Fibroblast of the aortic adventitia (primary cell): ENCODE measurements around the gene NME9. TPM values are rescaled to one million over a fixed set of nuclear protein-coding genes. Genes with fewer than 3 reads are reported as not detected.

Source experiments
- DNase-seq: peaks from one replicate; pipeline ENCODE4 v3.0.0-alpha.2; 2010; ENCODE audit warnings: low read depth
- H3K4me3 ChIP-seq: 2 replicates; pipeline ENCODE4 v1.5.1; 2011; ENCODE audit warnings: low read depth, mild to moderate bottlenecking, control low read depth, low read length, moderate library complexity
- total RNA-seq: library from RNA; depleted of rRNA; stranded (reverse); fragments of >200 nt; gene quantifications from 2 replicates; pipeline ENCODE4 v1.2.3, GENCODE V29; 2012; ENCODE audit warnings: low replicate concordance
- TF ChIP-seq, protein P1 (sequence below): IDR thresholded peaks from 2 replicates; pipeline ENCODE4 v1.5.1; 2011; ENCODE audit warnings: mild to moderate bottlenecking, low read length, control low read depth, inconsistent platforms; ENCODE audit not compliant: insufficient read depth

Gene NME9
- total RNA-seq, 1 donor = 0.18 TPM

- peak; percentile 69 for DNase-seq
- TF ChIP-seq, protein P1, sequence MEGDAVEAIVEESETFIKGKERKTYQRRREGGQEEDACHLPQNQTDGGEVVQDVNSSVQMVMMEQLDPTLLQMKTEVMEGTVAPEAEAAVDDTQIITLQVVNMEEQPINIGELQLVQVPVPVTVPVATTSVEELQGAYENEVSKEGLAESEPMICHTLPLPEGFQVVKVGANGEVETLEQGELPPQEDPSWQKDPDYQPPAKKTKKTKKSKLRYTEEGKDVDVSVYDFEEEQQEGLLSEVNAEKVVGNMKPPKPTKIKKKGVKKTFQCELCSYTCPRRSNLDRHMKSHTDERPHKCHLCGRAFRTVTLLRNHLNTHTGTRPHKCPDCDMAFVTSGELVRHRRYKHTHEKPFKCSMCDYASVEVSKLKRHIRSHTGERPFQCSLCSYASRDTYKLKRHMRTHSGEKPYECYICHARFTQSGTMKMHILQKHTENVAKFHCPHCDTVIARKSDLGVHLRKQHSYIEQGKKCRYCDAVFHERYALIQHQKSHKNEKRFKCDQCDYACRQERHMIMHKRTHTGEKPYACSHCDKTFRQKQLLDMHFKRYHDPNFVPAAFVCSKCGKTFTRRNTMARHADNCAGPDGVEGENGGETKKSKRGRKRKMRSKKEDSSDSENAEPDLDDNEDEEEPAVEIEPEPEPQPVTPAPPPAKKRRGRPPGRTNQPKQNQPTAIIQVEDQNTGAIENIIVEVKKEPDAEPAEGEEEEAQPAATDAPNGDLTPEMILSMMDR = peak; percentile 66
- H3K4me3 ChIP-seq = no peak overlapping the region
These were observed 2.9 kb upstream of the NME9 start for GRCh38 chr3:138332472-138333073.

GRCh38 chr3:138331143-138331894 lies 1.7 kb upstream of the NME9 start:
- TF ChIP-seq, protein P1 = peak; percentile 36
- peak; percentile 35 for DNase-seq
- no peak overlapping the region for H3K4me3 ChIP-seq

DNA sequence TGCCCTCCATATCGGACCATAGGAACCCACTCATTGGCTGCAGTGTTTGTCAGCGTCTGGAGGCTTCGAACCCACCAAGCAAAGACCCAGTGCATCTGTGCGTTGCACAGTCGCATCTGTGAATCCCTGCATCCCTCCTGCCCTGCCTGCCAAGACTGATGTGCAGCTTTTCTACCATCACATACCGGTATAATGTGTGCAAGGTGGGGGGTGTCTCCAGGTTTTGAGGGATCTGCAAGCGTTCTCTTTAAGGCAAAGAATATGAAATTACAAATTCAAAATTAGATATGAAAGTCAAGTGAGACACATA lies 288 bp upstream of the NME9 start:
- peak overlapping the region; percentile 67 for H3K4me3 ChIP-seq
- DNase-seq = no peak
- TF ChIP-seq, protein P1 = no peak

- TF ChIP-seq, protein P1 = peak; percentile 16
- no peak overlapping the region for H3K4me3 ChIP-seq
These were observed 1.3 kb downstream of the NME9 start for GRCh38 chr3:138328341-138328740.

GRCh38 chr3:138327831-138328230 lies 1.8 kb downstream of the NME9 start:
- DNase-seq = no peak
- no peak overlapping the region for H3K4me3 ChIP-seq
- TF ChIP-seq, protein P1 = no peak

More at GRCh38 chr3:138328341-138328740, 1.3 kb downstream of the NME9 start:
- DNase-seq = peak; percentile 48

- no peak overlapping the region for H3K4me3 ChIP-seq
- TF ChIP-seq, protein P1 = no peak
- DNase-seq = no peak
These were observed 2.6 kb downstream of the NME9 start for GRCh38 chr3:138326866-138327595.
